Measurements from ENCODE around the gene GARRE1.

GRCh38 chr19:34218818-34219164 is 35.6 kb upstream of the GARRE1 start:
- no peak for TF ChIP-seq POLR2A (IDR thresholded peaks at IDR 0.05; ENCODE audit: low read depth, low read length)
- TF ChIP-seq TAF1 (IDR thresholded peaks at IDR 0.05; ENCODE audit: low read depth, low read length): no peak
- no peak for TF ChIP-seq PAX5 (IDR thresholded peaks at IDR 0.05; ENCODE audit: insufficient read depth, low read length, severe bottlenecking)

All from GM12891 (cell line).